ENCODE results near the gene RIN1. TPM values are rescaled to one million over a fixed set of nuclear protein-coding genes. Genes with fewer than 3 reads are reported as not detected.
"Not testable (repeated sequence)": the region's sequence is repeated elsewhere in the genome, so short reads cannot be mapped to it uniquely, and the experiment has no call there.

Gene RIN1
- total RNA-seq, 2 donors from 2014 or later = 2.2 to 4.6 TPM

DNA sequence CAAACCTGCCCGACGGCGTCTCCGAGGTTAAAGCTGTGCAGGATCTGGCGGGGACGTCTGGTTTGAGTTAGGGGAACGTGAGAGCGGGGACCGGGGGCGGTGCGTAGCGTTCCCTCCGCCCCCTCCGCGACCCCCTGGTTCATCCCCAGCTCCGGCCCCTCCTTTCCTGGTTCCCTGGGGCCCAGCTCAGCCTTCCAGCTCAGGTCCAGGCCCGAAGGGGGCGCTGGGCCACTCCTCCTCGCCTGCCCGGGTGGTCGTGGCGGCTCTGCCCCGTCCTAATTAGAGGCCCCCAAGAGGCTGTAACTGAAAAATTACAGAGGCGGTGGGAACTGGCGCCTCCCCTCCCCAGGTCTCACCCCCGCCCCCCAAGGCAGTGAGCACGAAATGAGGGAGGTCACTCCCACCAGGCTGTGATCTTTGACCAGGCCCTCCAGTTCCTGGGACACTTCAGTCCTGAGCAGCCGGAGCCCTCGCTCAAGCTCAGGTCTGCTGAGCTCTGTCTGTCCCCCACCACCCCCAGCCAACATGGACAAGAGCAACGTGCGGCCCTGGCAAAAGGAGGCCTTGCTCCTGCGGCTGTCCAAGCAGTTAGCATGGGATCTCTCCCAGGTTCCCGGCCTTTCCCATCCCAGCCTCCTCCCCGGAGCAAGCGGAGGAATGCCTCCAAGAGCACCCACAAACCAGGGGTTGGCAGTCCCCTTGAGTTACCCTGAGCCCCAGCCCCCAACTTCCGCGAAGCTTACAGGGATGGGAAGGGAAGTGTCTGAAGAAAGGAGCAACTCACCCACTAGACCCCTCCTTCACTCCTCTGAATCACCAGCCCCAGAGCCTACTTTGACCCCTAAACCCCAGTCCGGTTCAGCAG, 22.7 kb downstream of the RIN1 start:
- peak; percentile 39 for DNase-seq
- no peak for ATAC-seq
- intact Hi-C loops (cut with DNase I) = loop anchor here in 1 of 2 donors (5.0 kb wide), 1 partner anchor 74 kb away; no protein-coding TSS in a partner anchor

DNA sequence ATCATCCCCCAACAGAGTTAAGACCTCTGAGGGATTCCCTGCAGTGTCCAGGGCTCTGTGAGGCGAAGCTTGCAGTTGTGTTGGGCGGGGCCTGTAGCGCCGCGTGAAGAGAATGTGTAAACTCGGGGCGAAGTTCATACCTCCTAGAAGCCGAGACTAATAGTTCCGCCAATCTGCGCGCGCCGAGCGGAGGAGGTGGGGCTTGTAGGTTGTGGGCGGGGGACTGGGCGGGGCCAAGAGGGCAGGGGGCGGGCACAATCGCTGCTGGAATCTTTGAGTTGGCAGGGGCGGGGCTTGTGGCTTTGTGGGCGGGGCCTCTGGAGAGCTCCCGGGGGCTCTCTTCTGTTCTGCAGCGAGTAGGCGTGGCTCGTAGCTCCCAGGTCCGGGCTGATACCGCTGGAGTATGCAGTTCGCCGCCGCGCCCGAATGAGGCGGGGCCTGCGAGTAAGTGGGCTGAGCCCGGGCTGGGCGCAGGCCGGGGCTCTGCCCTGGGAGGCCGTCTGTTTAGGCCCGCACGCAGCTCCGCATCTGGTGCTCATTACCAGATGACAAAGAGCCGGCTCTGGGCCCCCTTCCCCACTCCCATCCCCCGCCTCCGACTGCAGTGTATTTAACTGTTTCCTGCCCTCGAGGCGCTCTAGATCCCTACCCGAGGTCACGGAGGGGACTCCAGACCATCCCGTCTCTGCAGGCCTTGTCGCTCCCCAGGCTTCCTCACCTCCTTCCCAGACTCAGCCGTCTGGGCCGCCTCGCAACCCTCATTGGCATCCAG, 23.5 kb downstream of the RIN1 start:
- intact Hi-C loops (cut with DNase I) = loop anchor here in 1 of 2 donors (1.0 to 5.0 kb wide), 2 partner anchors 16 to 75 kb away; no protein-coding TSS in a partner anchor
- ATAC-seq = peak; percentile 82 to 90
- peak; percentile 99 for DNase-seq

GRCh38 chr11:66311965-66312548, 24.2 kb downstream of the RIN1 start:
- peak; percentile 79 to 86 for ATAC-seq
- intact Hi-C loops (cut with DNase I) = loop anchor here in 1 of 2 donors (1.0 to 5.0 kb wide), 2 partner anchors 16 to 75 kb away; no protein-coding TSS in a partner anchor
- DNase-seq = peak; percentile 94

DNA sequence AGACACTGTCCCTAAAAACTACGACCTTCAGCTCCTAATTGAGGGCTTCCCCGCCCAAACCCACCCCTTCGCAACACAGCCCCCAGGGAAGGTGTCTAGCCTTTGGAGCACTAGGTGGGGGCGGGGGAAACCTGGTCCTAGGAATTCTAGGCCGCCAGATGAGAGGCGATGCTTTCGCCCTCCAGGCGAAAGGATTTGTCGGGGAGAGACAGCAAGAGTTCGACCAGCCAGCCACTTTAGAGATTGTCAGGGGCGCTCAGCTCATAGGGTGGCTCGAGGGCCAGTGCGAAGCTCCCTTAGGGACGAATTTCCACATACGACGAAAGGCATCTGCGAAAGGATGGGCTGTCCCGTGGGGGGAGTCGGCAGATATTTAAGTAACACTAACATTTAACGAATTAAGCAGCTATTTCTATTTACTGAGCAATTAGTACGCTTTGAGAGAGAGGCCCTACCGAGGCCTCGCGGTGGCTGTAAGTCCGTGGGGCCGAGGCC, 24.7 kb downstream of the RIN1 start:
- ATAC-seq (no peak), DNase-seq (no peak)
- intact Hi-C loops (cut with DNase I) = loop anchor here in 1 of 2 donors (5.0 kb wide), 1 partner anchor 76 kb away; no protein-coding TSS in a partner anchor

GRCh38 chr11:66310803-66311440, 25.3 kb downstream of the RIN1 start:
- not testable (repeated sequence) for DNase-seq, ATAC-seq
- intact Hi-C loops (cut with DNase I) = loop anchor here in 1 of 2 donors (5.0 kb wide), 1 partner anchor 76 kb away; no protein-coding TSS in a partner anchor

DNA sequence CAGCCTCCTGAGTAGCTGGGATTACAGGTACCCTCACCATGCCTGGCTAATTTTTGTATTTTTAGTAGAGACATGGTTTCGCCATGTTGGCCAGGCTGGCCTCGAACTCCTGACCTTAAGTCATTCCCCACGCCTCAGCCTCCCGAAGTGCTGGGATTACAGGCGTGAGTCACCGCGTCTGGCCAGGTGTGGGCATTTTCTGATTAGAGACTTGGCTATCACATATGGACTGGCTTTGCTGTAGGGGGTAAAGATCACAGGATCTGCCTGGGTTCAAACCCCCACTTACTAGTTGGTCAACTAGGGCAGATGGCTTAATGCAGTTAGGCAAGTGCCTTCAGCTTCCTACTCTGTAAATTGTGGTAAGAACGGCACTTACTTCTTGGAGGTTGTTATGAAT, 25.9 kb downstream of the RIN1 start:
- DNase-seq = no peak
- intact Hi-C loops (cut with DNase I) = loop anchor here in 1 of 2 donors (5.0 kb wide), 1 partner anchor 77 kb away; no protein-coding TSS in a partner anchor
- ATAC-seq = no peak

DNA sequence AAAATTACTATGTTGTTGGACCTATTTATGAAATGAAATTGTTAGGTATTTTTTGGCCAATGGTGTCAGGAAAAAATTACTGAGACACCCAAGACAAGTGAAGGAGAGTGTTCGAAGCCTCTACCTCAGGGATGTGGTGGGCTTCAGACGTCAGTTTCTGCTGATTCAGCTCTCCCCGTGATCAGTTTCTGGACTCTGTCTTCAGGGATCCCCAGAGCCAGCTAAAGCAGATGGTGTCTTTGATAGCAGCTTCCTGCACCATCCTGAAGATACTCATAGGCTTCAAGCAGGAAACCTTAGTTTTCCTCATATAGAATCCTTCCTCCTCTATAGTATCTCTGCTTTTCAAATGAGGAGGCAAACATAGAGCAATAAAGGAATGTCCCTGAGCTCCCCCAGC, 26.8 kb downstream of the RIN1 start:
- no peak for ATAC-seq
- intact Hi-C loops (cut with DNase I) = no loop called here
- no peak for DNase-seq

DNA sequence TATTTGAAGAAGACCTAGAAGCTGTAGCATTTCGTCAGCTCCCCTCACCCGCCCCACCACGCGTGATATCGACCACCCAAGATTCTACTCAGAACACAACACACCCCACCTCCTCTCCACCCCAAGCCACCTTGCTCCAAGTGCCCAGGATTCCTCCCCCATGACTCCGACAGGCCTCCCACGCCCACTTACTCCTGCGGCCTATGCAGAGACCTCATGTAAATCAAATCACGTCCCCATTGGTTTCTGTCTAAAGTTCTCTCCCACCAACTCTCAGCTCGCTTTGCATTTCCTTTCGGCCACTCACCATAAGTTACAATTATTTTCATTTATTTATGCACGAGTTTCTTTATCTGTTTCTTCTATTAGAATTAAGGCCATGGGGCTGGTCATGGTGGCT, 33.6 kb downstream of the RIN1 start:
- ATAC-seq (no peak), DNase-seq (no peak)
- intact Hi-C loops (cut with DNase I) = no loop called here

DNA sequence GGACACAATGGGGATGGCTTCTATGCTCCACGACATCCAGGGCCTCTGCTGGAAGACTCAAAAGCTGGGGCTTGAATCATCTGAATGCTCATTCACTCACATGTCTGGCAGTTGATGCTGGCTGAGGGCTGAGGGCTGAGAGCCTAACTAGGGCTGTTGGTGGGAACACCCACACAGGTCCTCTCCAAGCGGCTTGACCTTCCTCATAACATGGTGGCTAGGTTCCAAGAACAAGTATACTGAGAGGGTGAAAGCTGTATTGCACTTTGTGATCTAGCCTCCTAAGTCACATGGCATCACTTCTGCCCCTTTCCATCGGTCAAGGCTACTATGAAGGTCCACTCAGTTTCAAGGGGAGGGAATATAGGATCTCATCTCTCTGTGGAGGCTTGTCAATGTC, 37.0 kb downstream of the RIN1 start:
- no peak for DNase-seq
- intact Hi-C loops (cut with DNase I) = no loop called here
- peak in 1 of 2 donors; percentile 41 for ATAC-seq

DNA sequence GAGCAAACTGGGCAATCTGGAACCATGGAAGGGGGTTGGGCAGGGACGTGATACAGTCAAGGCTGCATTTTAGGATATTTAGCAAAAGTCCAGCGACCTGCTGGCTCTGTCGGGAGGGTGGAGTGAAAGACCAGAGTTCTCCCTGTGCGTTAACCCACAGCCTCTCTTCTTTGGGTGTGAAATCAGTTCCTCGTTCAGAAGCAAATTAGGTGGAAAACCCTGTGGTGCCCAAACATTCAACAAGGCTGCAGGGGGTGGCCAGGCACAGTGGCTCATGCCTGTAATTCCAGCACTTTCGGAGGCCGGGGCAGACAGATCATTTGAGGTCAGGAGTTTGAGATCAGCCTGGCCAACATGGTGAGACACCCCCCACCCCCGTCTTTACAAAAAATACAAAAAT, 38.6 kb downstream of the RIN1 start:
- DNase-seq (no peak), ATAC-seq (no peak)
- intact Hi-C loops (cut with DNase I) = no loop called here

- no peak for ATAC-seq
- intact Hi-C loops (cut with DNase I) = no loop called here
- DNase-seq = no peak
Measured at GRCh38 chr11:66294626-66295620, 41.3 kb downstream of the RIN1 start.

DNA sequence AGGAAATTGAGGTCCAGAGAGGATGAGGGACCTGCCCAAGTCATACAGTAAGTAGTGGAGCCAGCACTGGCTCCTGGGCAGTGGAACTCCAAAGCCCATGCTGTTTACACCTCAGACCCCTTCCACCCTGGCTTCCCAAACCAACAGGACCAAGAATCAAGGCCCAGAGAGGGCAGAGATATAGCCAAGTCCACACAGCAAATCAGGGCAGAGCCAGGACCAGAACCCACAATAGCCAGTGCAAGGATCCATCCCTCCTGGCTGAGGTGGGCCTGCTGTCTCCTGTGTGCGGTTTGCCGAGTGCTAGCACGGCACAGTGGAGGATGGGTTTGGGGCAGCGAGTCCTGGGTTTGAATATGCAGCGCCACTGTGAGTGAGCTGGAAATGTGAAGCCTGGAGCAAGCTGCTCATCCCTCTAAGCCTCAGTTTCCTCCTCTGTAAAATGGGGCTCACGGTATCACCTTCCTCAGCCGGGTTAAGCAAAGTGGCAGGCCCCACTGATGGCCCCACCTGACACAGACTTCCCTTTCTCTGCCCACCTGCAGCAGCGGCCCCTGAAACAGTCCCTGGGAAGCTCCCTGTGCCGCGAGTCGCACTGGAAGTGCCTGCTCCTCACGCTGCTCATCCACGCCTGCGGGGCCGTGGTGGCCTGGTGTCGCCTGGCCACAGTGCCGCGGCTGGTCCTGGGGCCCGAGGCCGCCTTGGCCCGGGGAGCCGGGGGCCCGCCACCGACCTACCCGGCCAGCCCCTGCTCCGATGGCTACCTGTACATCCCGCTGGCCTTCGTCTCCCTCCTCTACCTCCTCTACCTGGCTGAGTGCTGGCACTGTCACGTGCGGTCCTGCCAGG, 42.2 kb downstream of the RIN1 start:
- no peak for ATAC-seq
- DNase-seq = no peak
- intact Hi-C loops (cut with DNase I) = no loop called here

- DNase-seq (no peak), ATAC-seq (no peak)
- intact Hi-C loops (cut with DNase I) = no loop called here
Measured at GRCh38 chr11:66293352-66293751, 42.9 kb downstream of the RIN1 start.

DNA sequence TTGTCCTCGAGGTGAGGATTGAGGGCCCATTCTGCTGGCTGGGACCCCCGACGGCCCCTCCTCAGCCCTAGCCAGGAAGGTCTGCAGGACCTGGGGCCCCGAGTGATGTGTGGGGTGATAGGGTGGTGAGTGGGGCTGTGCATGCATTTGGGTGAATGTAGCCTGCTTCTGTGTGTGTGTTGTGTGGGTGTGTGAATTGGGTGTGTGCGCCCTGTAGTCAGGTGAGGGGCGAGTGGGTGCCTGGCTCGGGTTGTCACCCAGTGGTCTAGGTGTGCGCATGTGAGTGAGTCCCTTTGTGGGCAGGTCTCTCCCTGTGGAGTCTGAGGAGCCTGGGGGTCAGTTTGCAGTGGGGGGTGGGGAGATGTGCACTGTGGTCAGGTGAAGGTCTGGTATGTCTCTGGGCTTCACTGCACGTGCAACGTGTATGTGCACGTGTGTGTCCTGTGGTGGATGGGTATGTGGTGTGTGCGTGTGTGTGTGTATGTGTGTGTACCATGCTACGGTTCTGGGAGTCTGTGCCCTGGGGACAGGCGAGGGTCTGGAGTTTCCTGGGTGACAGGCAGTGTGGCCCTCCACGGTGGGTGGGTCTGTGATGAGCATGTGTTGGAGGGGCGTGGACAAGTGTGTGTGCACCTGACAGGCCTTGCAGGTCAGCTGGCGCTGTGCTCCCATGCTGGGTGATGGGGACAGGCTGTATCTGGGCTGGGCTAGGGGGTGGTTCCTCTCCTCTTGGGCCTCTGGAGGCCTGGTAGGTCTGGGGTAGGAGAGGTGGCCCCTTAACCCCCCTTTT, 43.5 kb downstream of the RIN1 start:
- intact Hi-C loops (cut with DNase I) = no loop called here
- no peak for DNase-seq
- ATAC-seq = no peak

GRCh38 chr11:66291706-66292542, 44.3 kb downstream of the RIN1 start, which contains the start of gene TMEM151A:
Gene TMEM151A, plus strand, starts transcription at chr11:66291894. Its CDS starts 120 bp downstream, at chr11:66292014.
- no peak for ATAC-seq
- no peak for DNase-seq
- intact Hi-C loops (cut with DNase I) = no loop called here

Measured in left cardiac atrium (tissue), 4 donors.